GM12878 (cell line): ENCODE data around the gene POLD4. TPM values are rescaled to one million over a fixed set of nuclear protein-coding genes. Genes with fewer than 3 reads are reported as not detected.

ENCODE experiments used
- ATAC-seq: fragments of 200-7000 bp; cut with Tn5 transposase; 3 replicates; pipeline ENCODE4 v1.9.1; 2020; ENCODE audit warnings: mild to moderate bottlenecking, moderate library complexity
- BruUV-seq: library from RNA; stranded (reverse); fragments of 400-500 nt; replicated peaks from 2 replicates; lab custom pipeline; 2021; lab: Mats Ljungman, UMichigan
- CTCF ChIA-PET: fragments of 300-600 bp; sonication (Branson Sonifier 250); formaldehyde crosslinking; extraction: SDS; loops from one replicate; lab custom pipeline; 2021; ENCODE audit warnings: inconsistent platforms; lab: Yijun Ruan, JAX
- POLR2A ChIA-PET: fragments of 350-600 bp; formaldehyde crosslinking; extraction: SDS; loops from one replicate; lab custom pipeline; 2021; ENCODE audit warnings: inconsistent platforms; lab: Charles Lee
- RAD21 ChIA-PET: fragments of 300-600 bp; sonication (Branson Sonifier 250); formaldehyde crosslinking; loops from one replicate; lab custom pipeline; 2023; ENCODE audit warnings: antibody characterized with exemption; ENCODE audit not compliant: unreplicated experiment; lab: Charles Lee
- SMC1A ChIA-PET: fragments of 300-600 bp; sonication (Branson Sonifier 250); formaldehyde crosslinking; loops from one replicate; lab custom pipeline; 2023; ENCODE audit not compliant: unreplicated experiment, uncharacterized antibody; lab: Charles Lee
- DNase-seq: peaks from one replicate; pipeline ENCODE4 v3.0.0-alpha.2; 2011; ENCODE audit warnings: low read depth, low spot score
- FAIRE-seq: peaks from 3 replicates; lab custom pipeline; 2011; peaks lifted over from hg19 to GRCh38; lab: Jason Lieb, UNC
- H2AFZ ChIP-seq: 2 replicates; pipeline ENCODE4 v1.6.0; 2011; ENCODE audit warnings: low read depth, low read length, control low read depth; ENCODE audit not compliant: control insufficient read depth
- H3K27ac ChIP-seq: 2 replicates; pipeline ENCODE4 v1.5.1; 2011; ENCODE audit warnings: control low read depth; ENCODE audit not compliant: control insufficient read depth, insufficient read depth
- H3K27me3 ChIP-seq, 2 experiments: replicated peaks in 1 of 2; 2 replicates each; pipeline versions ENCODE4 v1.6.0 to v1.6.1; 2011; ENCODE audit warnings: low read length in 1 of 2; ENCODE audit not compliant: control insufficient read depth in 2 of 2, insufficient read depth in 2 of 2
- H3K36me3 ChIP-seq, 2 experiments: 2 replicates each; pipeline ENCODE4 v1.5.1; 2011; ENCODE audit warnings: low read length in 1 of 2; ENCODE audit not compliant: control insufficient read depth in 2 of 2, insufficient read depth in 2 of 2
- H3K4me1 ChIP-seq: 2 replicates; pipeline ENCODE4 v1.6.1; 2011; ENCODE audit warnings: mild to moderate bottlenecking, low read length, moderate library complexity, mixed read lengths; ENCODE audit not compliant: control insufficient read depth, insufficient read depth
- H3K4me2 ChIP-seq: 2 replicates; pipeline ENCODE4 v1.6.0; 2011; ENCODE audit warnings: control low read depth; ENCODE audit not compliant: control insufficient read depth, insufficient read depth
- H3K4me3 ChIP-seq: fragments of 200-600 bp; sonication (generic); 2 replicates; pipeline ENCODE4 v1.5.1; 2016
- H3K79me2 ChIP-seq: 2 replicates; pipeline ENCODE4 v1.6.0; 2011; ENCODE audit warnings: low read length; ENCODE audit not compliant: control insufficient read depth, insufficient read depth
- H3K9ac ChIP-seq: 2 replicates; pipeline ENCODE4 v1.8.0; 2011; ENCODE audit warnings: low read length, control low read depth, mixed read lengths; ENCODE audit not compliant: control insufficient read depth, insufficient read depth
- H3K9me3 ChIP-seq: replicated peaks from 3 replicates; pipeline ENCODE4 v1.5.1; 2011; ENCODE audit warnings: mild to moderate bottlenecking, low read length; ENCODE audit not compliant: control insufficient read depth, insufficient read depth
- H4K20me1 ChIP-seq: 2 replicates; pipeline ENCODE4 v1.6.0; 2011; ENCODE audit not compliant: control insufficient read depth, insufficient read depth
- ELK1 ChIP-seq: IDR thresholded peaks from 2 replicates; pipeline ENCODE4 v1.6.1; 2012; ENCODE audit warnings: low read depth, low read length, improper control_type of control experiment
- ESRRA ChIP-seq: IDR thresholded peaks from 2 replicates; pipeline ENCODE4 v1.6.1; 2012; ENCODE audit warnings: mild to moderate bottlenecking, low read length, improper control_type of control experiment
- FOS ChIP-seq: IDR thresholded peaks from 3 replicates; pipeline ENCODE4 v1.6.1; 2011; ENCODE audit warnings: borderline replicate concordance; ENCODE audit not compliant: insufficient read length; ENCODE audit errors: extremely low read depth
- GATAD2B ChIP-seq: fragments of 450-650 bp; conservative IDR thresholded peaks from 2 replicates; pipeline ENCODE4 v1.6.1; 2017; ENCODE audit warnings: low read depth, mild to moderate bottlenecking, moderate library complexity
- MXI1 ChIP-seq: fragments of 150-350 bp; IDR thresholded peaks from 2 replicates; pipeline ENCODE4 v1.6.1; 2011; ENCODE audit warnings: low read depth, mild to moderate bottlenecking, inconsistent platforms, low read length, improper control_type of control experiment
- PKNOX1 ChIP-seq: fragments of 450-650 bp; IDR thresholded peaks from 2 replicates; pipeline ENCODE4 v1.6.1; 2016; ENCODE audit warnings: mild to moderate bottlenecking
- PML ChIP-seq: IDR thresholded peaks from 2 replicates; pipeline ENCODE4 v1.6.1; 2012; ENCODE audit warnings: low read length, inconsistent platforms
- RCOR1 ChIP-seq: conservative IDR thresholded peaks from 2 replicates; pipeline ENCODE4 v1.6.1; 2012; ENCODE audit warnings: low read depth, low read length, improper control_type of control experiment
- TAF1 ChIP-seq: IDR thresholded peaks from 2 replicates; pipeline ENCODE4 v1.6.1; 2011; ENCODE audit warnings: mild to moderate bottlenecking, low read depth, low read length, borderline replicate concordance
- WRNIP1 ChIP-seq: IDR thresholded peaks from 2 replicates; pipeline ENCODE4 v1.6.1; 2011; ENCODE audit warnings: low read depth, low read length, improper control_type of control experiment, borderline replicate concordance
- ZZZ3 ChIP-seq: IDR thresholded peaks from 2 replicates; pipeline ENCODE4 v1.6.1; 2011; ENCODE audit warnings: low read depth; ENCODE audit not compliant: control insufficient read depth, insufficient read length
- WGBS: methylation state at CpG from one replicate; pipeline ENCODE4 v1.1.6; 2016; ENCODE audit warnings: low lambda C conversion rate; ENCODE audit not compliant: insufficient replicate concordance, insufficient coverage; ENCODE audit errors: missing lambda C conversion rate; 5-methylcytosine and 5-hydroxymethylcytosine counted together
- in situ Hi-C: fragments of 300-500 bp; cut with MboI; formaldehyde crosslinking; loops from 9 replicates; pipeline ENCODE4 v1.14.3; 2018; ENCODE audit warnings: mixed read lengths
- intact Hi-C: fragments of 100-400 bp; cut with micrococcal nuclease; formaldehyde crosslinking; loops from one replicate; pipeline ENCODE4 v1.14.2; 2022; ENCODE audit not compliant: unreplicated experiment
- polyA plus RNA-seq, 11 experiments: library from polyadenylated mRNA; depleted of rRNA in 4 of 11; unstranded in 6 of 11; stranded (reverse) in 5 of 11; fragments of >200 nt; fragmentation: Nextera tagmentation in 4 of 11; fragmentation: Illumina TruSeq in 1 of 11; extraction: Ambion mirVana in 4 of 11; extraction: Trizol in 1 of 11; gene quantifications; 1 replicate in 1 of 11; 2 replicates in 10 of 11; pipeline versions ENCODE4 v1.2.1 to v1.2.3, GENCODE V29; 2011 to 2016; ENCODE audit warnings: inconsistent platforms in 2 of 11, missing spikeins in 2 of 11, low read depth in 1 of 11
- total RNA-seq, 4 experiments: library from RNA; depleted of rRNA in 3 of 4; stranded (reverse); fragments of >200 nt in 3 of 4; fragmentation: Illumina TruSeq in 1 of 4; extraction: Trizol in 1 of 4; gene quantifications; 2 replicates each; pipeline versions ENCODE4 v1.2.1 to v1.2.3, GENCODE V29; 2013 to 2021
- TF ChIP-seq, protein P1 (sequence below): fragments of 450-650 bp; IDR thresholded peaks from 2 replicates; pipeline ENCODE4 v1.6.1; 2017; ENCODE audit warnings: mild to moderate bottlenecking, moderate library complexity

POLD4 gene
- total and polyA plus RNA-seq, 10 of the 15 experiments (the other 5 are each of a cell fraction or from before 2014, with no cell fraction given): 8.1 to 176 (median 88.1) TPM

DNA sequence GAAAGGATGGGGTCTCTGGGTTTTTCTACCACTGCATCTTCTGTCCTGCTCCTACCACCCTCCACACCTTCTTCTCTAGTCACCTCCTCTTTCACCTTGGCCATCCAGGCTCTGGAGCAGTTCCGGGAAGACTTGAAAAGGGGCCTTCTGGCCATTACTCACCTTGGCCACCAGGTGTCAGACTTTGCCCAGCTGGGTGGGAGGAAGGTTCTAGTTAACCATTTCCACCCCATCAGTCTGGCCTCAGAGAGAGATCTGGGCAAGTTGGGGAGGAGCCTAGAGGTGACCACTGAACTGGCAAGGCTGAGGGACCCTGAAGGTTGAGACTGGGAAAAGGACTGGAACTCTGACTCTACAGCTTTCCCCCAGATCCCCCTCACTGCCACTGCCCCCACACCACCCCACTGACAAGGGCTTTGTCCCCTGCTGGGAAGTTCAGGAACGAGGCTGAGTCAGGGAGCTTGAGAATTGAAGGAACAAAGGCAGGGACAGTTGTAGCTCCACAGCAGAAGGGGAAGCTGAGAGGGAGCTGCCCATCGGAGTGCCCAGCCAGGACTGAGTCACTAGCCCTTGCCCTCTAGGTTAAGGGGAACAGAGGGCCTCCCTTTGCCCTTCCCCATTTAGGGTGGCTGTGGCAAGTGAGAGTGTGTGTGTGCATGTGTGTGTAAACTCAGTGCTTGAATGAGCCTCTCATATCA is 3.7 kb upstream of the POLD4 start:
- no peaks in the 10 kb centered on the region for H3K36me3 ChIP-seq
- intact Hi-C loops: loop anchor here (1.0 to 2.0 kb wide), 4 partner anchors 14 to 150 kb away; no protein-coding TSS in a partner anchor
- no peaks in the 10 kb centered on the region; a peak in 1 of 4 replicates for H3K27me3 ChIP-seq
- H3K4me3 ChIP-seq: peak overlapping the region; percentile 51; the same call in 1 of the 2 replicates
- peak overlapping the region; percentile 65 for H3K9ac ChIP-seq
- in situ Hi-C loops: no loop called here
- peak overlapping the region; percentile 39 for H3K4me2 ChIP-seq
- no TSS peak for BruUV-seq
- ATAC-seq (peak; percentile 15), DNase-seq (no peak), FAIRE-seq (peak; percentile 96)
- WGBS: 32% methylated on average over 3 of the region's 3 CpGs
- H3K4me1 ChIP-seq: peaks cover 32% of the 10 kb centered on the region
- H3K79me2 ChIP-seq: peaks cover 10% of the 10 kb centered on the region
- no peaks in the 10 kb centered on the region for H4K20me1 ChIP-seq
- ChIA-PET POLR2A (interaction anchor here (0.6 to 11.4 kb wide), 9 partner anchors 8 to 46 kb away, joined by 3 to 183 read pairs (median 11); partner anchors contain the start of genes PPP1CA, RAD9A and TBC1D10C), CTCF (interaction anchor here (0.6 to 26.2 kb wide), 12 partner anchors 8 to 637 kb away, joined by 3 to 1301 read pairs (median 4); partner anchors contain the start of genes CLCF1, PPP1CA and RAD9A), RAD21 (interaction anchor here (1.0 to 10.1 kb wide), 11 partner anchors 11 to 303 kb away, joined by 3 to 525 read pairs (median 5); partner anchors contain the start of genes CLCF1, PPP1CA and RAD9A), SMC1A (interaction anchor here (0.8 to 15.8 kb wide), 10 partner anchors 12 to 302 kb away, joined by 3 to 646 read pairs (median 6); partner anchors contain the start of genes CLCF1, RAD9A and TBC1D10C)
- H2AFZ ChIP-seq: peak overlapping the region; percentile 70
- peak overlapping the region; percentile 67 for H3K27ac ChIP-seq
- H3K9me3 ChIP-seq: no peaks in the 10 kb centered on the region
- TF ChIP-seq PKNOX1 (no peak), MXI1 (0 out of 2 replicates have a peak, but pooled peaks have one; percentile 39), ELK1 (0 out of 2 replicates have a peak, but pooled peaks have one; percentile 34), RCOR1 (peak; percentile 61; the same call in 1 of the 2 replicates), ZZZ3 (no peak), WRNIP1 (peak; percentile 91; the same call in 1 of the 2 replicates), ESRRA (no peak), TAF1 (no peak), GATAD2B (peak; percentile 30; the same call in 1 of the 2 replicates), PML (no peak), FOS (no peak)
- TF ChIP-seq, protein P1, sequence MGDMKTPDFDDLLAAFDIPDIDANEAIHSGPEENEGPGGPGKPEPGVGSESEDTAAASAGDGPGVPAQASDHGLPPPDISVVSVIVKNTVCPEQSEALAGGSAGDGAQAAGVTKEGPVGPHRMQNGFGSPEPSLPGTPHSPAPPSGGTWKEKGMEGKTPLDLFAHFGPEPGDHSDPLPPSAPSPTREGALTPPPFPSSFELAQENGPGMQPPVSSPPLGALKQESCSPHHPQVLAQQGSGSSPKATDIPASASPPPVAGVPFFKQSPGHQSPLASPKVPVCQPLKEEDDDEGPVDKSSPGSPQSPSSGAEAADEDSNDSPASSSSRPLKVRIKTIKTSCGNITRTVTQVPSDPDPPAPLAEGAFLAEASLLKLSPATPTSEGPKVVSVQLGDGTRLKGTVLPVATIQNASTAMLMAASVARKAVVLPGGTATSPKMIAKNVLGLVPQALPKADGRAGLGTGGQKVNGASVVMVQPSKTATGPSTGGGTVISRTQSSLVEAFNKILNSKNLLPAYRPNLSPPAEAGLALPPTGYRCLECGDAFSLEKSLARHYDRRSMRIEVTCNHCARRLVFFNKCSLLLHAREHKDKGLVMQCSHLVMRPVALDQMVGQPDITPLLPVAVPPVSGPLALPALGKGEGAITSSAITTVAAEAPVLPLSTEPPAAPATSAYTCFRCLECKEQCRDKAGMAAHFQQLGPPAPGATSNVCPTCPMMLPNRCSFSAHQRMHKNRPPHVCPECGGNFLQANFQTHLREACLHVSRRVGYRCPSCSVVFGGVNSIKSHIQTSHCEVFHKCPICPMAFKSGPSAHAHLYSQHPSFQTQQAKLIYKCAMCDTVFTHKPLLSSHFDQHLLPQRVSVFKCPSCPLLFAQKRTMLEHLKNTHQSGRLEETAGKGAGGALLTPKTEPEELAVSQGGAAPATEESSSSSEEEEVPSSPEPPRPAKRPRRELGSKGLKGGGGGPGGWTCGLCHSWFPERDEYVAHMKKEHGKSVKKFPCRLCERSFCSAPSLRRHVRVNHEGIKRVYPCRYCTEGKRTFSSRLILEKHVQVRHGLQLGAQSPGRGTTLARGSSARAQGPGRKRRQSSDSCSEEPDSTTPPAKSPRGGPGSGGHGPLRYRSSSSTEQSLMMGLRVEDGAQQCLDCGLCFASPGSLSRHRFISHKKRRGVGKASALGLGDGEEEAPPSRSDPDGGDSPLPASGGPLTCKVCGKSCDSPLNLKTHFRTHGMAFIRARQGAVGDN: no peak
